GM19043 (cell line): Measurements from ENCODE around the gene EPS15.

Experiments
- ATAC-seq: cut with Tn5 transposase; IDR thresholded peaks from one replicate; pipeline ENCODE4 v1.9.1; 2021; ENCODE audit warnings: low read depth; ENCODE audit not compliant: unreplicated experiment

Gene EPS15

GRCh38 chr1:51324251-51325010, 194.6 kb downstream of the EPS15 start:
- no peak for ATAC-seq

- no peak for ATAC-seq
Measured at GRCh38 chr1:51323778-51324177, 195.3 kb downstream of the EPS15 start.

- ATAC-seq: no peak
Measured at GRCh38 chr1:51322417-51323101, 196.5 kb downstream of the EPS15 start.

GRCh38 chr1:51321924-51322280, 197.2 kb downstream of the EPS15 start:
- no peak for ATAC-seq

- ATAC-seq: no peak
Measured at GRCh38 chr1:51320967-51321923, 197.8 kb downstream of the EPS15 start.

- no peak for ATAC-seq
Measured at GRCh38 chr1:51317798-51318197, 201.3 kb downstream of the EPS15 start.

- no peak for ATAC-seq
Measured at GRCh38 chr1:51316846-51317120, 202.3 kb downstream of the EPS15 start.

GRCh38 chr1:51316113-51316845, 202.8 kb downstream of the EPS15 start:
- ATAC-seq: no peak

- ATAC-seq: no peak
Measured at GRCh38 chr1:51314974-51315373, 204.1 kb downstream of the EPS15 start.

GRCh38 chr1:51313961-51314777, 204.9 kb downstream of the EPS15 start:
- no peak for ATAC-seq

- ATAC-seq: no peak
Measured at GRCh38 chr1:51313268-51313852, 205.7 kb downstream of the EPS15 start.

- ATAC-seq: no peak
Measured at GRCh38 chr1:51312718-51313117, 206.3 kb downstream of the EPS15 start.

GRCh38 chr1:51311826-51312225, 207.2 kb downstream of the EPS15 start:
- ATAC-seq: no peak

GRCh38 chr1:51310871-51311613, 208.0 kb downstream of the EPS15 start:
- ATAC-seq: no peak

GRCh38 chr1:51309291-51309690, 209.8 kb downstream of the EPS15 start:
- ATAC-seq: no peak

GRCh38 chr1:51308636-51309035, 210.4 kb downstream of the EPS15 start:
- ATAC-seq: no peak

GRCh38 chr1:51306950-51307349, 212.1 kb downstream of the EPS15 start:
- ATAC-seq: no peak

GRCh38 chr1:51305371-51305823, 213.7 kb downstream of the EPS15 start:
- ATAC-seq: no peak

- ATAC-seq: no peak
Measured at GRCh38 chr1:51304360-51304759, 214.7 kb downstream of the EPS15 start.
